Mononuclear cell (primary cell): ENCODE measurements around the gene MSH6. TPM values are rescaled to one million over a fixed set of nuclear protein-coding genes. Genes with fewer than 3 reads are reported as not detected.

Experiments used
- H3K27me3 ChIP-seq: 2 replicates; pipeline ENCODE4 v1.6.0; 2011; ENCODE audit warnings: low read length, control low read depth; ENCODE audit not compliant: insufficient read depth
- H3K4me1 ChIP-seq: 2 replicates; pipeline ENCODE4 v1.5.1; 2011; ENCODE audit warnings: mild to moderate bottlenecking, low read length, control low read depth; ENCODE audit not compliant: insufficient read depth
- H3K4me3 ChIP-seq: 2 replicates; pipeline ENCODE4 v1.5.1; 2011; ENCODE audit warnings: mild to moderate bottlenecking, low read length, moderate library complexity
- H3K9me3 ChIP-seq: 2 replicates; pipeline ENCODE4 v1.5.1; 2011; ENCODE audit warnings: low read depth, mild to moderate bottlenecking, control low read depth, low read length
- total RNA-seq: library from RNA; depleted of rRNA; stranded (reverse); fragments of >200 nt; gene quantifications from one replicate; pipeline ENCODE4 v1.2.3, GENCODE V29; 2012

Gene MSH6
- total RNA-seq, 1 donor: 30.9 TPM

DNA sequence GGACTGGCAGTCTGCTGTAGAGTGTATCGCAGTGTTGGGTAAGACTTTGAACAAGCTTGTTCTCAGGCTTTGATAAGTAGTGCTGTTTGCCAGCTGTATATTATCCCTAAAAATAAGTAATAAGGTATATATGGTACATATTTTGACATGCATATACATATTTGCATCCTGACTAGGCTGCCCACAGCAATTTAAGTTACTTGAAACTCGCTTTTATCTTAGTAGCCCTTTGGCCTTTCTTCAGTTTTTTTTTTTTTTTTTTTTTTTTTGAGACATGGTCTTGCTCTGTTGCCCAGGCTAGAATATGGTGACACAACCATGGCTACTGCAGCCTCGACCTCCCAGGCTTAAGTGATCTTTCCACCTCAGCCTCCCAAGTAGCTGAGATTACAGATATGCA lies 18.2 kb downstream of the MSH6 start:
- H3K4me1 ChIP-seq: peaks cover 20% of the 10 kb centered on the region
- H3K4me3 ChIP-seq: no peak overlapping the region
- H3K27me3 ChIP-seq: no peaks in the 10 kb centered on the region
- peaks cover 7% of the 10 kb centered on the region for H3K9me3 ChIP-seq

DNA sequence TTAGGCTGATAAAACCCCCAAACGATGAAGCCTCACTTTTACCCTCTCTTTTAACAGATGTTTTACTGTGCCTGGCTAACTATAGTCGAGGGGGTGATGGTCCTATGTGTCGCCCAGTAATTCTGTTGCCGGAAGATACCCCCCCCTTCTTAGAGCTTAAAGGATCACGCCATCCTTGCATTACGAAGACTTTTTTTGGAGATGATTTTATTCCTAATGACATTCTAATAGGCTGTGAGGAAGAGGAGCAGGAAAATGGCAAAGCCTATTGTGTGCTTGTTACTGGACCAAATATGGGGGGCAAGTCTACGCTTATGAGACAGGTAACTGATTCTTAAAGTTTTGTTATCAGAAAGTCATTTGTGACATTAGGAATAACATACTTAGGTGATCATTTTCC lies 20.4 kb downstream of the MSH6 start:
- Histone ChIP-seq H3K4me1 (peaks cover 20% of the 10 kb centered on the region), H3K27me3 (no peaks in the 10 kb centered on the region)

DNA sequence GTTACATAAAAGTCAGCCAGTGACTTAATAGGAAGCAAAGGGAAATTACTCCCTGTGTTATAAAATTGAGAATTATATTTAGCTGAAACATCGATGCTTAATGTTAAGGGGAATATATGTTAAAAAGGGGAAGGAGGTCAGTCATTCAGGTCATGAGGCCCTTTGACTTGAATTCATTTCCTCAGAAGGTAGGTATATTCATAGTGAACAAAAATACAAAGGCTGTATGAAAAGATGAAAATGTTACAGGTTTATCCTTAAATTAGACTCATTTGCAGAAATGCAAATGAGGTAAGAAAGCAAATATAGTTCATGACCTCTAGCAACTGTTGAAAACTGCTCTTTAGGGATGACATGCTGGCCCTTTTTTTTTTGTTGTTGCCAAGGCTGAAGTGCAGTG lies 20.8 kb downstream of the MSH6 start:
- H3K4me3 ChIP-seq: no peak overlapping the region
- H3K4me1 ChIP-seq: peaks cover 17% of the 10 kb centered on the region
- H3K9me3 ChIP-seq: peaks cover 7% of the 10 kb centered on the region
- H3K27me3 ChIP-seq: no peaks in the 10 kb centered on the region

More for the DNA sequence above, 20.4 kb downstream of the MSH6 start:
- H3K4me3 ChIP-seq: no peak overlapping the region
- H3K9me3 ChIP-seq: peaks cover 7% of the 10 kb centered on the region

DNA sequence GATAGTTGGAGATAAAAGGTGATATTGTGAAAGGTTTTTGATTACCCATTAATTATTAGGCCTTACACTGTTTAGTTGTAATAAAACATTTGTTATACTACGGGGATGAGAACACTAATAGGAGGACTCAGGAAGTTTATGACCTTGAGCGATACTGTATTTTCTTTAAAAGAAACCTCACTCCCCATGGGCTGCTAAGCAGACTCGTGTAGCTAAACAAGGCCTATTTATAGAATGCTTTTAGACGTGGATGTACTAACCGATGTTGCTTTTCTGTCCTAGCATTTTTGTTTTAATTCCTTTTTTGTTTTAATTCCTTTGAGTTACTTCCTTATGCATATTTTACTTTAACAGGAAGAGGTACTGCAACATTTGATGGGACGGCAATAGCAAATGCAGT lies 22.9 kb downstream of the MSH6 start:
- H3K9me3 ChIP-seq: peaks cover 7% of the 10 kb centered on the region
- no peaks in the 10 kb centered on the region for H3K4me1 ChIP-seq
- no peaks in the 10 kb centered on the region for H3K27me3 ChIP-seq
- no peak overlapping the region for H3K4me3 ChIP-seq

DNA sequence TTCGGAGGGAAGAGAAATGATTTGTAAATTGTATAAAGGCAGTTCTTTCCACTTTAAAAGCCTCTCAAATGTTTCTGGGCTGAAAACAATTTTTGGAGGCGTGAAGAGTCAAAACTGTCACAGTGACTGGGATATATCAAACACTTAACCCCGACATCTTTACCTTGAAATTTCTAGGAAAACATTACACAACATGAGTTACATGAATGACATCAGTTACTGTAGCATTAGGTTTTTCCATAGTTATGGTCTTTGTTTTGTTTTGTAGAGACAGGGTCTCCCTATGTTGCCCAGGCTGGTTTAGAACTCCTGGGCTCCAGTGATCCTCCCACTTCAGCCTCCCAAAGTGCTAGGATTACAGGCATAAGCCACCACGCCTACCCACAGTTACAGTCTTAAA lies 25.7 kb downstream of the MSH6 start:
- Histone ChIP-seq H3K4me3 (no peak overlapping the region), H3K9me3 (peaks cover 3% of the 10 kb centered on the region), H3K4me1 (no peaks in the 10 kb centered on the region), H3K27me3 (no peaks in the 10 kb centered on the region)

DNA sequence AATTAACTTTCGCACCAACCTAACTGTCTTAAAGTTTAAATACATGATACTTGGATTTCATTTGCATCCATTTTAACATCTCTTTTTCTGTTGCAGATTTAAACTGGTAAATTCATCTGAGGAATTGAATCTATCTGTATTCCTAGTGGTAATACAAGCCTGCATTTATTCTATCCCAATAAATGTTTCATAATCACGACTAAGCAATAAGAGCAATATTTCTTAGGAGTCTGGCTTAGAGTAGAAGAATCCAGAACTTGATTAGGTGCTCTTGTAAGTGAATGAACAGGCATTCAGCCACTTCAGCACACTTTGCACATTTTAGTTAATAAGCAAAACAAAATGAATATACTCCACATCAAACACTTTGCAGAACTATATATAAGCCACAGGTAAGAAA lies 27.0 kb downstream of the MSH6 start:
- no peaks in the 10 kb centered on the region for H3K9me3 ChIP-seq
- H3K27me3 ChIP-seq: no peaks in the 10 kb centered on the region

DNA sequence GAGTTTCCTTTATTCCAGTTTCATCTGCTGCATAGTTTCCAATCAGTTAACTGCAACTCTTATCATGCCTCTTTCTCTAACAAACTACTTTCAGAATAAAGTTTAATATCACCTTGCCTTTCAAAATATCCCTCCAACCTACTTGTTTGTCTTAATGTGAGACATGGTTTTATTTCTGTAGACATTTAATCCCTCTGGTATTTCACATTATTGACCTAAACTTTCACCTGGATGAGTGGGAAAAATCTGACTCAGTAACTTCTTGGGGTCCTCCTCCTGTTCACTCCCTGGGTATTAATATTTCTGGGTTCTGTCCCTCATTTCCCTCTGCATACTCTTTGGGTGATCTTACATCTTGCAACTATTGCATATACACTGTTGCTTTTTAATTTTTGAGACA lies 27.9 kb downstream of the MSH6 start:
- Histone ChIP-seq H3K4me1 (no peaks in the 10 kb centered on the region), H3K4me3 (no peak overlapping the region), H3K27me3 (no peaks in the 10 kb centered on the region), H3K9me3 (no peaks in the 10 kb centered on the region)

More for the DNA sequence above, 27.0 kb downstream of the MSH6 start:
- H3K4me1 ChIP-seq: no peaks in the 10 kb centered on the region
- no peak overlapping the region for H3K4me3 ChIP-seq

DNA sequence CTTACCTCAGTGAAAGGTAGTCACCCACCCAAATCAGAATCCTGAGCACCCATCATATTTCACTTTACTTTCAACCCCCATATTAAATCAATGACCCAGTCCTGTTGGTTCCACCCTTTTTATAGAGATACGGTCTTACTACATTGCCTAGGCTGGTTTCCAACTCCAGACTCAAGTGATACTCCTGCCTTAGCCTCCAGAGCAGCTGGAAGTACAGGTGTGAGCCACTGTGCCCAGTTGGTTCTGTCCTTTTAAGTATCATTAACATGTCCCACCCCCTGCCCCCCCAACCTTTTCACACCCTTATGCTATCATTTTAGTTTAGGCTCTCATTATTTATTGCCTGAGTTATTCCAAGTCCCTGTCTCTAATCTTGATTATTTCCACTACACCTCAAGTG lies 28.7 kb downstream of the MSH6 start:
- Histone ChIP-seq H3K9me3 (no peaks in the 10 kb centered on the region), H3K4me1 (no peaks in the 10 kb centered on the region), H3K27me3 (no peaks in the 10 kb centered on the region), H3K4me3 (no peak overlapping the region)

DNA sequence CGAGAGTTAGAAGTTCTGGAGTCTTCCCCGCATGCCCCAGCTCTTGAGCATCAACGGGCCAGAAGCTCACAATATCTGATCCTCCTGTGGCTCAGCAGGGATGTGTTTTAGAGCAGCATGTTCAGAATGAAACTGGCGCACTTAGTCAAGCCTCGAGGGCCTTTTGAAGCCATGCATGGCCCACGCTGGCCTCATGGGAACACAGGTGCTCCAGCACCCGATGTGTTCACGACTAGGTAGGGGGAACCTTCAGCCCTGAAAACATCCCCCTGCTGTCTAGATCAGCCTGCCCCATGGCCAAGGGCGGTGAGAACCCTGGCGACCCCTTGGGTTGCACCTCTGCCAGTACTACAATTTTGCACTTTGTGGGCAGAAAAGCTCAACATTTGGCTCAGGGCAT lies 32.8 kb downstream of the MSH6 start:
- Histone ChIP-seq H3K9me3 (no peaks in the 10 kb centered on the region), H3K4me3 (no peak overlapping the region), H3K27me3 (no peaks in the 10 kb centered on the region), H3K4me1 (no peaks in the 10 kb centered on the region)

DNA sequence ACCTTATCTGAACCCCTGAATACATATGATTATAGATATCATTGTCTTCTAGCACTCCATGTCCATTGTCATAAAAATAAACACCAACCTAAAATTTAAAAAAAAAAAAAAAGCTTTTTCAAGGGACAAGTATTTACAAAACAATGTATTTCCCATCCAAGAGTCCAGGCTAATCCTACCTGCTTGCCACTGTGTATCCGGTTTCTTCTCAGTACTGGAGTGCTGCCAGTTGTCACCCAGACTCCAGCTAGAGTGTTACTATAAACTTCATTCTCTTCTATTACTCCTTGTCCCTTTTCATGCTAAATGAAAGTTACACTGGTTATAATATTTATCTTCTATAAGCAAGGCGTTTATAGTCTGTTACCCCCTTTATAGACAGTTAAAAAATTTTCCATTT lies 35.8 kb downstream of the MSH6 start:
- H3K4me1 ChIP-seq: no peaks in the 10 kb centered on the region
- H3K4me3 ChIP-seq: no peak overlapping the region
- no peaks in the 10 kb centered on the region for H3K27me3 ChIP-seq
- no peaks in the 10 kb centered on the region for H3K9me3 ChIP-seq

DNA sequence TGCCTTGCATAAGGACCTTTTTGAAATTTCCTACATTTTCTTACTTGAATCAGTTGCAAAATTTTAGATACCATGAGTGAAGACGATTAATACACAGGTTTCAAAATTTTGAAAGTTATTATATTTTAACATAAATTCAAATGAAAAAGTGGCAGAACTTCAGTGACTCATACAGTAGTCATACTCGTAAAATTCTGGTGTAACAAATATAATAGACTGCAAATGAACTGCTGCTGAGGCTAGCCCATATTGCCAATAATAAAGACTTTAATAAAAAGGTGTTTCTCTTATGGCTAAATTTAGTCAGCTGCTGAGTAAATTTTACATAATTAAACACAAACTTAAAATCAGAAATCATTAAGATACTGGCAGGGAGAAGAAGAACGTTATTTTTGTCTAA lies 36.9 kb downstream of the MSH6 start:
- H3K27me3 ChIP-seq: no peaks in the 10 kb centered on the region
- no peak overlapping the region for H3K4me3 ChIP-seq

DNA sequence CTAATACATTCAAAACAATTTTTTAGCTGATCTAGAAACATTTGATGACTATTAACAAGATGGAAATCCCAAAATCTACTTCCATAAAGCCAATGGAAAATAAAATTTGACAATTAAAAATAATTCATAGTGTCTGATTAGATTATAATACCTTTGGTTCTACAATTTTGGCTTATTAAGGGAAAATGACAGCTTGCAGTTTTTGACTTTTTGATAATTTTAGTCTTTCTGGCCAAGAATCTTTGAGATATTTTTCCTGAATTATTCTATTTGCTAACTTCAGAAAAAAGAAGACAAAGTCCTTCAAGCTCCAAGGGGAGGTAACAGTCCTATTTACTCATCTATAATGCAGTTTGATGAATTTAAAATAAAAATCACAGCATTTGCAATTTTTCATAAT lies 39.6 kb downstream of the MSH6 start:
- H3K9me3 ChIP-seq: no peaks in the 10 kb centered on the region
- H3K4me3 ChIP-seq: no peak overlapping the region
- no peaks in the 10 kb centered on the region for H3K4me1 ChIP-seq
- H3K27me3 ChIP-seq: no peaks in the 10 kb centered on the region

More for the DNA sequence above, 36.9 kb downstream of the MSH6 start:
- no peaks in the 10 kb centered on the region for H3K4me1 ChIP-seq
- no peaks in the 10 kb centered on the region for H3K9me3 ChIP-seq

DNA sequence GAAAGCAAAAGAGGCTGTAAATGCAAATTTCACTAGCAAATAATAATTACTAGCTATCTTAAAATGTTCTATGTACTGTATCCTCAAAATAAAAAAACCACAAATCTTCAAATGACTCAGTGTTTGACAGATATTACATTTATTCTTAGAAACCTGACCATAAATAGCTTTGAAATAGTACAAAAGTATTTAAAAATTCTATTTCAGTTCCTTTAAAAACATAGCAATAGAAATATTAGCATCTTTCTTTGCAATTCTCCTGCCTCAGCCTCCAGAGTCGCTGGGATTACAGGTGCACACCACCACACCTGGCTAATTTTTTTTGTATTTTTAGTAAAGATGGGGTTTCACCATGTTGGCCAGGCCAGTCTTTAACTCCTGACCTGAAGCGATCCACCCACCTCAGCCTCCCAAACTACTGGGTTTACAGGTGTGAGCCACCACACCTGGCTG lies 50.6 kb downstream of the MSH6 start:
- H3K4me1 ChIP-seq: no peaks in the 10 kb centered on the region

DNA sequence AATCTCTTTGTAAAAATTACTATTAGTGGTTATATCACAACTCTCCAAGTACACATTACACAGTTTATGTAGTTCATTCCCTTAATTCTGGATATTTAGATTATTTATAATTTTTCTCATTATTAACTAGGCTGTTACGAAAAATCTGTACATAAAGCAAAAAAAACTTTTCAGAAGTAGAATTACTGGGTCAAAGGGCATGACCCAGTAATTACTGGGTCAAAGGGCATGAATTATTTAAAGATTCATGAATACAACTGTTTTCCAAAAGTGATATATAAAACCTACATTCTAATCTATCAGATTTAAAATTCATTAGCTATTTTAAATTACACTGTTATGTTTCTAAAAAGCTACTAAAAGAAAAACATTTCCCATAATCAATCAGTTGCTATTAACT lies 55.3 kb downstream of the MSH6 start:
- no peak overlapping the region for H3K4me3 ChIP-seq
- H3K27me3 ChIP-seq: no peaks in the 10 kb centered on the region
- H3K4me1 ChIP-seq: no peaks in the 10 kb centered on the region
- H3K9me3 ChIP-seq: no peaks in the 10 kb centered on the region

More for the DNA sequence above, 50.6 kb downstream of the MSH6 start:
- no peak overlapping the region for H3K4me3 ChIP-seq
- no peaks in the 10 kb centered on the region for H3K27me3 ChIP-seq
- H3K9me3 ChIP-seq: no peaks in the 10 kb centered on the region

DNA sequence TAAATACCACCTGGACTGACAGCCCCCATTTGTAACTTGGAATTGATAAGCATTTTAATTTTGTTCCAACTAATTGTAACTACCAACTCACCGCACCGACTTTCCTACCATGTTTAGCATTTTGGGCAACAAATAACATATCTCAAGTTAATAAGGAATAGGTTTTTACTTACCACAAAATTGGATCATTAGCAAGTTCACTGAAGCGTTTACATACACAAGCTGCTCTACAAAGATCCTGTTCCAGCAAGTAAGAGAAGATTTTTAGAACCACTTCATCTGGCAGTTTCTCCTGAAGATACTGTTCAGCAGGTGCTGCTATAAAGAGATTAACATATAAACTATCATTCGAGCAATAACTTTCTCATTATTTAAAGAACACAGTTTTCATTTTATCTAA lies 55.7 kb downstream of the MSH6 start:
- H3K9me3 ChIP-seq: no peaks in the 10 kb centered on the region
- no peaks in the 10 kb centered on the region for H3K27me3 ChIP-seq
- no peak overlapping the region for H3K4me3 ChIP-seq
- H3K4me1 ChIP-seq: no peaks in the 10 kb centered on the region

DNA sequence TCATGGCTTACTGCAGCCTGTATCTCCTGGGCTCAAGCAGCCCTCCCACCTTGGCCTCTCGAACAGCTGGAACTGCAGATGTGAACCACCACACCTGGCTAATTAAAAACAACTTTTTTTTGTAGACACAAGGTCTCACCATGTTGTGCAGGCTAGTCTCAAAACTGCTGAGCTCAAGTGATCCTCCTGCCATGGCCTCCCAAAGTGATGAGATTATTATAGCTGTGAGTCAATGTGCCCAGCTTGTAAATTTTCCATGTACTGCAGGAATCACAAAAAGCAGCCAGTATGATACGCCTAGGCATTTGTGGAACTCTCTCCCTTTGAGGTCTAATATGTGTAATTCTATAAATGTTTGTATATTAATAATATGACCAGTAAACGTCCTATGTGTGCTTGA lies 59.9 kb downstream of the MSH6 start:
- Histone ChIP-seq H3K9me3 (no peaks in the 10 kb centered on the region), H3K4me3 (no peak overlapping the region), H3K4me1 (peaks cover 4% of the 10 kb centered on the region), H3K27me3 (no peaks in the 10 kb centered on the region)

DNA sequence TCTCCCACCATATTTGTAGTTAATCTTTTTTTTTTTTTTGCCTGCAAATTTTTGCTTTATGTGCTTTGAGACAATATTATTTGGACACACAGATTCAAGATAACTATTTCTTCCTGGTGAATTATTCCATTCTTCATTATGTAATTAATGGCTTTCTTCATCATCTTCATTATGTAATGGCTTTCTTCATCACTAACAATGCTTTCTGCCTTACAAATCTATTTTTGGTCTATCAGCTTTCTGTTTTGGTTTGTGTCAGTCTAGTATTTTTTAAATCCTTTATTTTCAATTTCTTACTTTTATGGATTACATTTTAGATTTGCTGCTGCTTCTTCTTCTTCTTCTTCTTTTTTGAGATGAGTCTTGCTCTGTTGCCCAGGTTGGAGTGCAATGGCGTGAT lies 60.5 kb downstream of the MSH6 start:
- peaks cover 4% of the 10 kb centered on the region for H3K4me1 ChIP-seq
- H3K27me3 ChIP-seq: no peaks in the 10 kb centered on the region
- H3K4me3 ChIP-seq: no peak overlapping the region
- no peaks in the 10 kb centered on the region for H3K9me3 ChIP-seq
